Measurements from ENCODE around the gene TNNT3. TPM values are rescaled to one million over a fixed set of nuclear protein-coding genes. Genes with fewer than 3 reads are reported as not detected.

The TNNT3 gene
- total RNA-seq, 2 experiments from 2014 or later, result 19.1 to 21.9 TPM

DNA sequence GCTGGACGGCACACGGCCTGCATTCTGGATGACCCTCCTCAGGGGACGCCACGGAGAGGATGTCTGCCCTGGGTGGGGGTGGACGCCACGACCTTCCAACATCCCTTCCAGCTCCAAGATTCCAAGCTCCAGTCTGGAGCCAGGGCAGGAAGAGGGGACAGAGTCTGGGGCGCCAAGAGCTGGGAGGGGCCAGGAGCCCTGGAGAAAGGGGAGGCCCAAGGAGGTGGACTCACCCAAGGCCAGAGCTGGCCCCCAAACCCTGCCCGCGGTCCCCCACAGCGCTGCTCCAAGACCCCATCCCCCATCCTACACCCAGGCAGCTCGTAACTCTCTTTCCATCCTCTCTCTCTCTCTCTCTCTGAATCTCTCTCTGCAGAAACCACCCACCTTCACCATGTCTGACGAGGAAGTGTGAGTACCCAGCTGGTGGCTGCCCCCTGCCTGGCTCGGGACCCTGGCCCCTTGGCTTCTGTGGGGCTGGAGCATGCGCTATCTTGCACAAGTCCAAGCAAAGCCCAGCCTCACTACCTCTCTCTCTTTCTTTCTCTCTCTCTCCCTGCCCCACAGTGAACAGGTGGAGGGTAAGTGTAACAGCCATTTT lies 3.1 kb downstream of the TNNT3 start:
- intact Hi-C loops (cut with DNase I, micrococcal nuclease), result no loop called here
- Histone ChIP-seq H3K4me1 (ENCODE audit: insufficient read depth, low read length) (peaks cover 17% of the 10 kb centered on the region), H3K27me3 (ENCODE audit: control insufficient read depth in 1 of 2, insufficient read depth in 2 of 2, low read length in 2 of 2) (no peaks in the 10 kb centered on the region), H3K27ac (ENCODE audit: low read depth in 1 of 2, low read length in 2 of 2) (no peak overlapping the region), H3K36me3 (ENCODE audit: insufficient read depth, low read length) (no peaks in the 10 kb centered on the region), H3K4me3 (ENCODE audit: low read length) (no peak overlapping the region), H3K9me3 (ENCODE audit: control insufficient read depth in 1 of 2, insufficient read depth in 1 of 2, low read length in 2 of 2) (no peaks in the 10 kb centered on the region)
- ATAC-seq (ENCODE audit: poor library complexity) (no peak), DNase-seq (no peak)
- Mint-ChIP-seq H3K4me1 (ENCODE audit: low read depth) (peaks cover 7% of the 10 kb centered on the region), H3K4me3 (no peak overlapping the region), H3K27me3 (peaks cover 6% of the 10 kb centered on the region), H3K36me3 (ENCODE audit: low read depth) (no peaks in the 10 kb centered on the region), H3K9me3 (no peaks in the 10 kb centered on the region), H3K27ac (no peak overlapping the region)
- POLR2A ChIA-PET, result interaction anchor here (1.9 to 3.2 kb wide), 2 partner anchors 31 to 72 kb away, joined by 8 to 9 read pairs; partner anchors contain the start of gene PRR33
- CTCF ChIA-PET, result no interaction called here
- TF ChIP-seq, protein P1, sequence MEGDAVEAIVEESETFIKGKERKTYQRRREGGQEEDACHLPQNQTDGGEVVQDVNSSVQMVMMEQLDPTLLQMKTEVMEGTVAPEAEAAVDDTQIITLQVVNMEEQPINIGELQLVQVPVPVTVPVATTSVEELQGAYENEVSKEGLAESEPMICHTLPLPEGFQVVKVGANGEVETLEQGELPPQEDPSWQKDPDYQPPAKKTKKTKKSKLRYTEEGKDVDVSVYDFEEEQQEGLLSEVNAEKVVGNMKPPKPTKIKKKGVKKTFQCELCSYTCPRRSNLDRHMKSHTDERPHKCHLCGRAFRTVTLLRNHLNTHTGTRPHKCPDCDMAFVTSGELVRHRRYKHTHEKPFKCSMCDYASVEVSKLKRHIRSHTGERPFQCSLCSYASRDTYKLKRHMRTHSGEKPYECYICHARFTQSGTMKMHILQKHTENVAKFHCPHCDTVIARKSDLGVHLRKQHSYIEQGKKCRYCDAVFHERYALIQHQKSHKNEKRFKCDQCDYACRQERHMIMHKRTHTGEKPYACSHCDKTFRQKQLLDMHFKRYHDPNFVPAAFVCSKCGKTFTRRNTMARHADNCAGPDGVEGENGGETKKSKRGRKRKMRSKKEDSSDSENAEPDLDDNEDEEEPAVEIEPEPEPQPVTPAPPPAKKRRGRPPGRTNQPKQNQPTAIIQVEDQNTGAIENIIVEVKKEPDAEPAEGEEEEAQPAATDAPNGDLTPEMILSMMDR (IDR thresholded peaks at IDR 0.05), result no peak

DNA sequence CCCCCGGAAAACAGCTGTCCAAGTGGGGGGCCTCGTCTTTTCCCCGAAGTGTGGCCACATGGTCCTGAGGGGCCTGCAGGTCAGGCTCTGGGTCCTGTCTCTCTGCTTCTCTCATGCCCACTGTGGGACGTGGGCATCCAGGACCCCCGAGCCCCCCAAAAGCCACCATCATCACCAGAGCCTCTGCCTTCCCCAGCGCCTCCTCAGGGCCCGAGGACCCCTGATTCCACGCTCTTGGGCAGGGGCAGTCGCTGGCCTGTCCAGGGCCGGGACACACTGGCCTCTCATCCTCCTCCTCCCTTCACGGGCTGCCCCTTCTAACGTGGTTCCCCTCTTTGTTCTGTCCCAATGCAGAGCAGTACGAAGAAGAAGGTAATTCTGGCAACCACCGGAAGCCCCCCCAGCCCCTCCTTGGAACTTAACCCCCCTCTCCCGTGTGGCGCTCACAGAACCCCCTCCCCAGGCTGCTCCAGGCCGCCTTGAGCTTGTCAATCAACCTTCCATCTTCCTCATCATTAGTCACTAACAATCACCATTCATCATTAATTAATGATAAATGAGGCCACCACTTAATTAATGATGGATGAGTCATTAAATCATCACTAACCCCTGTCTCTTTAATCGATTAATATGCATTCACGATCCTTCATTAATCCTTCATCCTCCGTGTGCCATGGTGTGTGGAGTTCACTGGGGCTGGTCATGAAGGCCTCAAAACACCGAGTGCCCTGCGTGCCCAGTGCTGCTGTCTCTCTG lies 3.9 kb downstream of the TNNT3 start:
- H3K9me3 ChIP-seq (ENCODE audit: control insufficient read depth in 1 of 2, insufficient read depth in 1 of 2, low read length in 2 of 2), result no peaks in the 10 kb centered on the region
- no peaks in the 10 kb centered on the region for H3K9me3 Mint-ChIP-seq
- H3K27ac Mint-ChIP-seq, result no peak overlapping the region
- ChIA-PET CTCF (no interaction called here), POLR2A (no interaction called here)
- peaks cover 6% of the 10 kb centered on the region for H3K27me3 Mint-ChIP-seq
- H3K36me3 ChIP-seq (ENCODE audit: insufficient read depth, low read length), result no peaks in the 10 kb centered on the region
- no peak for ATAC-seq (ENCODE audit: poor library complexity)
- H3K27me3 ChIP-seq (ENCODE audit: control insufficient read depth in 1 of 2, insufficient read depth in 2 of 2, low read length in 2 of 2), result no peaks in the 10 kb centered on the region
- no peak for DNase-seq
- H3K27ac ChIP-seq (ENCODE audit: low read depth in 1 of 2, low read length in 2 of 2), result no peak overlapping the region
- peaks cover 11% of the 10 kb centered on the region for H3K4me1 ChIP-seq (ENCODE audit: insufficient read depth, low read length)
- no peak overlapping the region for H3K4me3 ChIP-seq (ENCODE audit: low read length)
- TF ChIP-seq, protein P1 (IDR thresholded peaks at IDR 0.05), result no peak
- no peaks in the 10 kb centered on the region for H3K36me3 Mint-ChIP-seq (ENCODE audit: low read depth)
- no peak overlapping the region for H3K4me3 Mint-ChIP-seq
- intact Hi-C loops (cut with DNase I, micrococcal nuclease), result no loop called here
- peaks cover 7% of the 10 kb centered on the region for H3K4me1 Mint-ChIP-seq (ENCODE audit: low read depth)

DNA sequence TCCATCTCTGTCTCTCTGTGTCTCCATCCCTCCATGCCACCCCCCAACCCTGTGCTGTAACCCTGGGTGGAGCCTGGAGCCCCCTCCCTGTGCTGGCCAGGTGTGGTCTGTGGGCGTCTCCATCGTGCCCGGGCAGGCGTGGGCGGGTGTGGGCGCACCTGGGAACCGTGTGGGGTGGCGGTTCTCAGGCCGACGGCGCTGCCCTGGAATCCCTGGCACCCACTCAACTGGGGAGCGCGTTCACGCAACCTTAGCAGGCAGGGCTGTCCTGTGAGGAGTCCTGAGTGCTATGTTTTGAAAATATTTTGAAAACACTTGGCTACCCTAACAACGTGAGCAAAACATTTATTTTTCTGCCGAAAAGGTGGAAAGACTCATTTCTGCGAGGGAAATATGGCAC lies 4.7 kb downstream of the TNNT3 start:
- Mint-ChIP-seq H3K36me3 (ENCODE audit: low read depth) (no peaks in the 10 kb centered on the region), H3K27ac (no peak overlapping the region), H3K27me3 (peaks cover 6% of the 10 kb centered on the region), H3K9me3 (no peaks in the 10 kb centered on the region), H3K4me3 (no peak overlapping the region), H3K4me1 (ENCODE audit: low read depth) (peaks cover 7% of the 10 kb centered on the region)
- ChIA-PET CTCF (no interaction called here), POLR2A (no interaction called here)
- no peaks in the 10 kb centered on the region for H3K27me3 ChIP-seq (ENCODE audit: control insufficient read depth in 1 of 2, insufficient read depth in 2 of 2, low read length in 2 of 2)
- H3K4me1 ChIP-seq (ENCODE audit: insufficient read depth, low read length), result peaks cover 8% of the 10 kb centered on the region
- intact Hi-C loops (cut with DNase I, micrococcal nuclease), result no loop called here
- TF ChIP-seq, protein P1 (IDR thresholded peaks at IDR 0.05), result no peak
- H3K27ac ChIP-seq (ENCODE audit: low read depth in 1 of 2, low read length in 2 of 2), result no peak overlapping the region
- ATAC-seq (ENCODE audit: poor library complexity) (no peak), DNase-seq (peak in 1 of 14 experiments; percentile 11)
- H3K4me3 ChIP-seq (ENCODE audit: low read length), result no peak overlapping the region
- no peaks in the 10 kb centered on the region for H3K36me3 ChIP-seq (ENCODE audit: insufficient read depth, low read length)
- no peaks in the 10 kb centered on the region for H3K9me3 ChIP-seq (ENCODE audit: control insufficient read depth in 1 of 2, insufficient read depth in 1 of 2, low read length in 2 of 2)
